Vagina (tissue), 2 donors: Measurements from ENCODE around the gene ARGLU1. TPM values are rescaled to one million over a fixed set of nuclear protein-coding genes. Genes with fewer than 3 reads are reported as not detected.

ENCODE experiments used
- DNase-seq, 2 donors: peaks; one replicate each; pipeline ENCODE4 v3.0.0-alpha.2; 2017; ENCODE audit errors: extremely low spot score in 2 of 2
- H3K27ac ChIP-seq: fragments of 200-600 bp; sonication (generic); one replicate; pipeline ENCODE4 v1.5.1; 2019
- H3K27me3 ChIP-seq: fragments of 200-600 bp; sonication (generic); one replicate; pipeline ENCODE4 v1.5.1; 2019
- H3K36me3 ChIP-seq, 2 donors: fragments of 200-600 bp; sonication (generic); one replicate each; pipeline ENCODE4 v1.5.1; 2017 to 2019
- H3K4me1 ChIP-seq: fragments of 200-600 bp; sonication (generic); one replicate; pipeline ENCODE4 v1.5.1; 2019
- H3K4me3 ChIP-seq, 2 donors: fragments of 200-600 bp; sonication (generic); 1 replicate in 1 of 2; 2 replicates in 1 of 2; pipeline ENCODE4 v1.5.1; 2016 to 2019
- H3K9me3 ChIP-seq: fragments of 200-600 bp; sonication (generic); one replicate; pipeline ENCODE4 v1.5.1; 2019
- POLR2A ChIP-seq, 2 donors: fragments of 450-650 bp; IDR thresholded peaks; one replicate each; pipeline ENCODE4 v1.6.1; 2017; ENCODE audit warnings: antibody characterized with exemption in 2 of 2, mild to moderate bottlenecking in 2 of 2, moderate library complexity in 2 of 2
- POLR2AphosphoS5 ChIP-seq, 2 donors: sonication (generic); formaldehyde crosslinking; IDR thresholded peaks; one replicate each; pipeline ENCODE4 v1.9.0; 2017; ENCODE audit warnings: antibody characterized with exemption in 2 of 2, mild to moderate bottlenecking in 2 of 2, low read depth in 1 of 2; ENCODE audit not compliant: insufficient read depth in 1 of 2
- intact Hi-C: fragments of 100-400 bp; cut with DNase I; formaldehyde crosslinking; loops from one replicate; pipeline ENCODE4 v1.15.1; 2023
- total RNA-seq: library from RNA; depleted of rRNA; stranded (reverse); fragments of >200 nt; gene quantifications from one replicate; pipeline ENCODE4 v1.2.3, GENCODE V29; 2016
- TF ChIP-seq, protein P1 (sequence below), 3 experiments: fragments of 450-650 bp in 2 of 3; fragments of 200-600 bp in 1 of 3; sonication (generic) in 1 of 3; IDR thresholded peaks; one replicate each; pipeline ENCODE4 v1.5.1; 2017 to 2019; ENCODE audit warnings: antibody characterized with exemption in 3 of 3, mild to moderate bottlenecking in 2 of 3, moderate library complexity in 2 of 3

The ARGLU1 gene
- total RNA-seq, 1 donor from 2014 or later, result 88.9 TPM

DNA sequence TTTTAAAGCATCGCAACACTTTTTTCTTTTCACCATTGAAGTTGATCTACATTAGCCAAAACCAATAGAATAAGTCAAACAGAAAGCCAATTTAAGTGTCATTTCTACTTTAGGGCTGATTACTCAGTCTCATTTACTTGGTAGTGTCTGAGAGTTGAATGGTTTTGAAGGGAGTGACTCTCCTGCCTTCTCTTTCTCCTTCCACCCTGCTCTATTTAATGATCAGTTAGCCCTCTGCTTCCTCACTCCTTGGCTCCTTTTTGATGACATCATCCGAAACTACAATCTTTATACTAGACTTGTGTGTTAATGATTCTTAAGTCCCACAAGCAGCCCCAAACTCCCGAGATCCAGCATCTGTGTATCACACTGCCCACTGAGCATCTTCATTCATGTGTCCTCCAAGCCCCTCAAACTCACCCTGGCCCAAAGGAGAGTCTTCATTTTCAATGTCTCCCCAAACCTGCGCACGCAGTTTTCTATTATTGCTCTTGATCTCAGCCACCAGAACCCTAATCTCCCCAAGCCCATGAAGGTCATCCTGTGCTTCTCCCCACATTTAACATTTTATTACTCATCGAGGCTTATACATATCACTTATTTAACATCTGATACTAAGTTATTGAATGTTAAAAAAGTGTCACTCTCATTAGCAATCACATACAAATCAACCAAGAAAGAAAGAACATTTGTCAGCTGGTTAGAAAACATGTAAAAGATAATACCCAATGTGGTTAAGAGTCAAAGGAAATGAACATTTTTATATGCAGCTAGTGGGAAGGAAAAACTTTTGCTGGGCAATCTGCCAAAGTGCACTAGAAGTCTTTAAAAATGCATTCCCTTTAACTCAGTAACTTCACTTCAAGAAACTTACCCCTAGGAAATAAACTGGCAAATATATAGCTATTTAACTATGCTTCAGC is 32.2 kb upstream of the ARGLU1 start:
- TF ChIP-seq POLR2A (IDR thresholded peaks at IDR 0.05) (no peak), POLR2AphosphoS5 (IDR thresholded peaks at IDR 0.05; ENCODE audit: insufficient read depth in 1 of 2, low read depth in 1 of 2) (no peak)
- TF ChIP-seq, protein P1, sequence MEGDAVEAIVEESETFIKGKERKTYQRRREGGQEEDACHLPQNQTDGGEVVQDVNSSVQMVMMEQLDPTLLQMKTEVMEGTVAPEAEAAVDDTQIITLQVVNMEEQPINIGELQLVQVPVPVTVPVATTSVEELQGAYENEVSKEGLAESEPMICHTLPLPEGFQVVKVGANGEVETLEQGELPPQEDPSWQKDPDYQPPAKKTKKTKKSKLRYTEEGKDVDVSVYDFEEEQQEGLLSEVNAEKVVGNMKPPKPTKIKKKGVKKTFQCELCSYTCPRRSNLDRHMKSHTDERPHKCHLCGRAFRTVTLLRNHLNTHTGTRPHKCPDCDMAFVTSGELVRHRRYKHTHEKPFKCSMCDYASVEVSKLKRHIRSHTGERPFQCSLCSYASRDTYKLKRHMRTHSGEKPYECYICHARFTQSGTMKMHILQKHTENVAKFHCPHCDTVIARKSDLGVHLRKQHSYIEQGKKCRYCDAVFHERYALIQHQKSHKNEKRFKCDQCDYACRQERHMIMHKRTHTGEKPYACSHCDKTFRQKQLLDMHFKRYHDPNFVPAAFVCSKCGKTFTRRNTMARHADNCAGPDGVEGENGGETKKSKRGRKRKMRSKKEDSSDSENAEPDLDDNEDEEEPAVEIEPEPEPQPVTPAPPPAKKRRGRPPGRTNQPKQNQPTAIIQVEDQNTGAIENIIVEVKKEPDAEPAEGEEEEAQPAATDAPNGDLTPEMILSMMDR (IDR thresholded peaks at IDR 0.05), result no peak
- H3K27me3 ChIP-seq, result no peaks in the 10 kb centered on the region
- no peak for DNase-seq
- intact Hi-C loops, result no loop called here
- peaks cover 10% of the 10 kb centered on the region for H3K4me1 ChIP-seq
- no peak overlapping the region for H3K4me3 ChIP-seq
- H3K9me3 ChIP-seq, result no peaks in the 10 kb centered on the region
- no peak overlapping the region for H3K27ac ChIP-seq
- no peaks in the 10 kb centered on the region for H3K36me3 ChIP-seq

DNA sequence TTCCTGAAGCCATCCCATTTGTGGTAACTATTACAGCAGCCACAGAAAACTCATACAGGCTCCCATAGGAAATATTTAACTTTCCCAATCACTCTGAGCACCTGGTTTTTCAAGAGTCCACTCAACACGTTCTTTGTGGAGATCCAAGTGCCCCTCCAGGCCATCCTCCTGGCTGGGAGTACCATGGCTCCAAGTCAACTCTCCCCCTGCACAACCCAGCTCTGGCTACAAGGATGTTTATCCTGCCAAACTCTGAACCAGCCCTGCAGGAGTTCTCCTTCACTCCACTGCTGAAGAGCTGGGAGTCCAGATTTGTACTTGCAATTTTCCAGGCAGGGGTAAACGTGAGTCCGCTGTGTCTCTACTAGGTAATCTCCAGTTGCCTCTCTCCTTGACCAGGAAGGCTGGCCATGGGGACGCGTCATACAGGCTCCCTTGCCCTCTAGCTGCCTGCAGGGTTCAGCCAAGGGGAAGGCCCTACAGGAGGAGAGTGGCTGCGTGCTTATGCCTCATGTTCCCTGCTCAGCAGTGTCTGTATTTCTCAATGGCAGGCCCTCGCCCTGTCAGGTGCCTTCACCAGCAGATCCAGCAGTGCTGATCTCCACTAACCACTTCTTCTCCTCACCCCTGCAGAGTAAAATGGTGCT is 29.9 kb upstream of the ARGLU1 start:
- intact Hi-C loops, result no loop called here

DNA sequence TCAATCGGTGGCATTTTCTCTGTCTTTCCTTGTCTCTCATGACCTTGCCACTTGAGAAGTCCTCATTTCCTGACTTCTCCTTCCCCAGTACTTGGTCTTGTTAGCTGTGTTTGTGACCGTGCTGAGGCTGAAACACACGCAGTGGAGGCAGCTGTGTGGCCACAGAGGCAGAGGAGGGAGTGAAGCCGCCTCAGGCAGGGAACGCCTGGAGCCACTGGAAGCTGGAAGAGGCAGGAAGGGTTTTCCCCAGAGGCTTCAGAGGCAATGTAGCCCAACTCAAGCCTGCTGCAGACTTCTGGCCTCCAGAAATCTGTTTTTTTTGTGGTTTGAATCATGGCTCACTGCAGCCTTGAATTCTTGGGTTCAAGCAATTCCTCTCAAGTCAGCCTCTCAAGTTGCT is 29.2 kb upstream of the ARGLU1 start:
- H3K27ac ChIP-seq, result no peak overlapping the region
- no peak overlapping the region for H3K4me3 ChIP-seq
- no peaks in the 10 kb centered on the region for H3K9me3 ChIP-seq
- intact Hi-C loops, result no loop called here
- peaks cover 10% of the 10 kb centered on the region for H3K4me1 ChIP-seq
- no peak for DNase-seq
- H3K27me3 ChIP-seq, result no peaks in the 10 kb centered on the region
- no peaks in the 10 kb centered on the region for H3K36me3 ChIP-seq
- TF ChIP-seq, protein P1 (IDR thresholded peaks at IDR 0.05), result no peak
- no peak for TF ChIP-seq POLR2AphosphoS5 (IDR thresholded peaks at IDR 0.05; ENCODE audit: insufficient read depth in 1 of 2, low read depth in 1 of 2)
- TF ChIP-seq POLR2A (IDR thresholded peaks at IDR 0.05), result no peak

More for the DNA sequence above, 29.9 kb upstream of the ARGLU1 start:
- DNase-seq, result no peak
- Histone ChIP-seq H3K4me3 (no peak overlapping the region), H3K27ac (no peak overlapping the region), H3K9me3 (no peaks in the 10 kb centered on the region), H3K36me3 (no peaks in the 10 kb centered on the region), H3K4me1 (peaks cover 10% of the 10 kb centered on the region), H3K27me3 (no peaks in the 10 kb centered on the region)
- TF ChIP-seq, protein P1 (IDR thresholded peaks at IDR 0.05), result no peak
- TF ChIP-seq POLR2AphosphoS5 (IDR thresholded peaks at IDR 0.05; ENCODE audit: insufficient read depth in 1 of 2, low read depth in 1 of 2), result no peak
- TF ChIP-seq POLR2A (IDR thresholded peaks at IDR 0.05), result no peak

DNA sequence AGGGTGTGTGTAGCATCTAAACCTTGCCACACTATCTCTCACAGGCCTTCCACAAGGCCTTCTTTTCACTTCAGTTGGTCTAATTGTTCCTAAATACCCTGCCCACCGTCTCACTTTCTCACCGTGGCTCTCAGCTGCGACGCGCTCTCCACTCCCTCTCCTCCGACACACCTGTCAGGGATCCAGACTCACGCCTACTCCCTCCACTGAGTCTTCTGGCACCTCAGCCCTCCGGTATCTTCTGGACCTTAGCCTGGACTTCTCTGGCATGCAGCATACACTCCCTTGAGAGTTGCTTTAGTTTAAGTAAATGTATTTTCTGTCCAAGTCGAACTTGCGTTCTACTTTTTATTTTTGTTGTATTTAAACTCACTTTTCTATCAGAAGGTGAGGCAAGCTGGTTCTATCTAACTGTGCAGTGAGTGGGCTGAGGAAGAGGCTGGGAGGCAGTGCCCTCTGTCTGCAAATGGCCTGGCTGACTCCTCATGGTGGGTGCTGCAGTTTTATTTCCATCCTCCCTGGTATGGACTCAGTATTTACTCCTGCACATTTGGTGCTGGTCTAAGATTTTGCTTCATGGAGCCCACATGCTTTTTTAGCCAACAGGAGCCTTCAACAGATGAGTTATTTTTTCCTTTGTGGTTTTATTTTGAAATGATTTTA is 28.5 kb upstream of the ARGLU1 start:
- Histone ChIP-seq H3K27ac (no peak overlapping the region), H3K27me3 (no peaks in the 10 kb centered on the region), H3K9me3 (no peaks in the 10 kb centered on the region), H3K36me3 (no peaks in the 10 kb centered on the region), H3K4me3 (no peak overlapping the region), H3K4me1 (peaks cover 10% of the 10 kb centered on the region)
- intact Hi-C loops, result no loop called here
- DNase-seq, result no peak
- no peak for TF ChIP-seq POLR2A (IDR thresholded peaks at IDR 0.05)
- TF ChIP-seq, protein P1 (IDR thresholded peaks at IDR 0.05), result no peak
- no peak for TF ChIP-seq POLR2AphosphoS5 (IDR thresholded peaks at IDR 0.05; ENCODE audit: insufficient read depth in 1 of 2, low read depth in 1 of 2)
